Gastrocnemius medialis (tissue), 4 donors: ENCODE data around the gene SPC25.

ENCODE experiments used
- POLR2A ChIP-seq, 2 donors: fragments of 450-650 bp; IDR thresholded peaks; one replicate each; pipeline ENCODE4 v1.6.1; 2017; ENCODE audit warnings: antibody characterized with exemption in 2 of 2, mild to moderate bottlenecking in 2 of 2, moderate library complexity in 2 of 2
- TF ChIP-seq, protein P1 (sequence below), 5 experiments: fragments of 450-650 bp in 3 of 5; fragments of 200-600 bp in 2 of 5; sonication (generic) in 2 of 5; IDR thresholded peaks in 4 of 5; conservative IDR thresholded peaks in 1 of 5; 1 replicate in 4 of 5; 2 replicates in 1 of 5; pipeline ENCODE4 v1.5.1; 2016 to 2019; ENCODE audit warnings: antibody characterized with exemption in 5 of 5, mild to moderate bottlenecking in 3 of 5, moderate library complexity in 3 of 5

DNA sequence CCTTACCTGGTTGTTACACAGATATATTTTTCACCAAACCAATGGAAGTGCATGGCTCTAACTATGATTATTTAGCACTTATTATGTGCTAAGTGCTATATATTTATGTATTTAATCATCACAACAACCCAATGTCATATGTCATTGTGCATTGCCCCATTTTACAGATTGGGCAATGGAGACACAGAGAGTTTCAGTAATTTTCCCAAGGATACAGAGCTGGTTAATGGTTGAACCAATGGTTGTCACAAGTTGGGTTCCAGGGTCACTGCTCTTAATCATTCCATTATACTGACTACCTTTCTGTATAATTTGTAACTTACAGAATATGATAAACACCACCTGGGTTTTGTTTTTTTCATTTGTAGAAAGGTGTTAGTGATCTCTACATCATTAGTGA is 58.6 kb downstream of the SPC25 start:
- TF ChIP-seq POLR2A (IDR thresholded peaks at IDR 0.05): no peak
- TF ChIP-seq, protein P1, sequence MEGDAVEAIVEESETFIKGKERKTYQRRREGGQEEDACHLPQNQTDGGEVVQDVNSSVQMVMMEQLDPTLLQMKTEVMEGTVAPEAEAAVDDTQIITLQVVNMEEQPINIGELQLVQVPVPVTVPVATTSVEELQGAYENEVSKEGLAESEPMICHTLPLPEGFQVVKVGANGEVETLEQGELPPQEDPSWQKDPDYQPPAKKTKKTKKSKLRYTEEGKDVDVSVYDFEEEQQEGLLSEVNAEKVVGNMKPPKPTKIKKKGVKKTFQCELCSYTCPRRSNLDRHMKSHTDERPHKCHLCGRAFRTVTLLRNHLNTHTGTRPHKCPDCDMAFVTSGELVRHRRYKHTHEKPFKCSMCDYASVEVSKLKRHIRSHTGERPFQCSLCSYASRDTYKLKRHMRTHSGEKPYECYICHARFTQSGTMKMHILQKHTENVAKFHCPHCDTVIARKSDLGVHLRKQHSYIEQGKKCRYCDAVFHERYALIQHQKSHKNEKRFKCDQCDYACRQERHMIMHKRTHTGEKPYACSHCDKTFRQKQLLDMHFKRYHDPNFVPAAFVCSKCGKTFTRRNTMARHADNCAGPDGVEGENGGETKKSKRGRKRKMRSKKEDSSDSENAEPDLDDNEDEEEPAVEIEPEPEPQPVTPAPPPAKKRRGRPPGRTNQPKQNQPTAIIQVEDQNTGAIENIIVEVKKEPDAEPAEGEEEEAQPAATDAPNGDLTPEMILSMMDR (IDR thresholded peaks at IDR 0.05 in 4 of 5, conservative IDR thresholded peaks at IDR 0.05 in 1 of 5): no peak
